Measurements from ENCODE around the gene KAZN. TPM values are rescaled to one million over a fixed set of nuclear protein-coding genes. Genes with fewer than 3 reads are reported as not detected.

KAZN gene
- total RNA-seq, 2 donors from 2014 or later, result 3.4 to 12.2 TPM

DNA sequence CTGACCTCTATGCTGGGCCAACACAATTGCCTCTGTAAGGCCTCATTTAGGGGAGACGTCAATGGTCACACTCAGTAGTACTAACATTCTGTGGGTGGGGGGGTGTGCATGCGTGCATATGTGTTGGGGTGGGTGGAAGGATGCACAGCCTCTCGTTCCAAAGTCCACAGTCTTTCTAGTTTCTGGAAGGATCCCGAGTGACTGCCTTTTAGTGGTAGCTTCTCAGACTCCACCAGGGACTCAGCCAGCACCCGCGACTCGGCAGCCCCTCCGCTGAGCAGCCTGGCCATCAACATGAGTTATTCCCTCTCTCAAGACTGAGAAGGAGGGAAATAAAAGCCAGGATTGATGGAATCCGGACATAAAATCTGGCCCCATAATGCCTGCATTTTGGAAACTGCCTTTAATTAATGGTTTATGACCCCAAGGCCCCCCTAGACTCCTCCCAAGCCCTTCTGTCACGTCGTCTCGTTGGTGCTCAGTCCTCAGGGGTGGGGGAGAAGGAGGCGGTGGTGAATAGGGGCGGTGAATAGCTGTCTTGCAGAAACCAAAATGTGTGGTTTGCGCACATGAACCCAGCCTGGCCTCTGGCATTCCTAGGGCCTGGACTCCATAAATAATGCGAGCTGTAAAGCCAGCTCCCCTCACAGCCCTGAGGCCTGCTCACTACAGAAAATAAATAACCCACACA lies 489.9 kb downstream of the KAZN start:
- intact Hi-C loops (cut with DNase I), result no loop called here
- H3K9me3 ChIP-seq, result no peaks in the 10 kb centered on the region
- no peak overlapping the region for H3K4me3 ChIP-seq
- peaks cover 19% of the 10 kb centered on the region for H3K4me1 ChIP-seq
- ATAC-seq (no peak), DNase-seq (peak in 1 of 4 donors; percentile 10)
- no peak for TF ChIP-seq POLR2A (IDR thresholded peaks at IDR 0.05)
- TF ChIP-seq, protein P1, sequence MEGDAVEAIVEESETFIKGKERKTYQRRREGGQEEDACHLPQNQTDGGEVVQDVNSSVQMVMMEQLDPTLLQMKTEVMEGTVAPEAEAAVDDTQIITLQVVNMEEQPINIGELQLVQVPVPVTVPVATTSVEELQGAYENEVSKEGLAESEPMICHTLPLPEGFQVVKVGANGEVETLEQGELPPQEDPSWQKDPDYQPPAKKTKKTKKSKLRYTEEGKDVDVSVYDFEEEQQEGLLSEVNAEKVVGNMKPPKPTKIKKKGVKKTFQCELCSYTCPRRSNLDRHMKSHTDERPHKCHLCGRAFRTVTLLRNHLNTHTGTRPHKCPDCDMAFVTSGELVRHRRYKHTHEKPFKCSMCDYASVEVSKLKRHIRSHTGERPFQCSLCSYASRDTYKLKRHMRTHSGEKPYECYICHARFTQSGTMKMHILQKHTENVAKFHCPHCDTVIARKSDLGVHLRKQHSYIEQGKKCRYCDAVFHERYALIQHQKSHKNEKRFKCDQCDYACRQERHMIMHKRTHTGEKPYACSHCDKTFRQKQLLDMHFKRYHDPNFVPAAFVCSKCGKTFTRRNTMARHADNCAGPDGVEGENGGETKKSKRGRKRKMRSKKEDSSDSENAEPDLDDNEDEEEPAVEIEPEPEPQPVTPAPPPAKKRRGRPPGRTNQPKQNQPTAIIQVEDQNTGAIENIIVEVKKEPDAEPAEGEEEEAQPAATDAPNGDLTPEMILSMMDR (IDR thresholded peaks at IDR 0.05), result no peak
- peak overlapping the region; percentile 32 to 84 (median 67) for H3K27ac ChIP-seq
- no peaks in the 10 kb centered on the region for H3K27me3 ChIP-seq
- 74% methylated on average over 15 to 16 of the region's 16 CpGs for WGBS, 2 donors
- no peaks in the 10 kb centered on the region for H3K36me3 ChIP-seq (replicated peaks in 1 of 2; ENCODE audit: insufficient read depth in 1 of 2, low read depth in 2 of 2)

DNA sequence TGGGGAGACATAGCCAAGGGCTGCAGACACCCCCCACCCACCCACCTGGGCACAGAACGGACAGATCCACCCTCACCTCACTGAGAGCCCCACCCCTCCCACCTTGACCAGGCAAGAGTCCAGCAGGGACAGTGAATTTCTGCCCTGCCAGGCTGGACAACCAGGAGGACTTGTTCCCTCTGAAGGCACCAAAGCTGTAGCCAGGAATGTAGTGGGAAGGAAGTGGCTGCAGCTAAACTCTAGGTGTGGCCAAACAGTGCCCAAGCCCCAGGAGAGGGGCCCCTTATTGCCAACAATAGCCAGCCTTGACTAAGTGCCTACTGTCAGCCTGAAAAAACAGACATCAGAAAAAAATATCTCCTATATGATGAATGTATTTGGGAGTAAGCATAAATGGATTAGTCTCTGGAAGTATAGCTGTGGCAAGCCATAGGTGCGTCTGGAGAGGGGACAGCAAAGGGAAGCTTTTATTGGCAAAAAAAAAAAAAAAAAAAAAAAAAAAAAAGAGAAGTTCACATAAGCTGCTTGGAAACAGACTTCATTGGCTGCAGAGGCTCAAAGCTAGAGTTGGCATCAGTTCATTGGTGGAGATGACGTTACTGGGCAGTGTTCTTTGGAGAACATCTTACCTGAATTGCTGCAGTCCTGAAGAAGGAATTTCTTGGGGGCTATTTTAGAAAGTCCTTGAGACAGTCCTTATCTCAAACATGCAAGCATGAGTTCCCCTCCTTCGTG lies 490.9 kb downstream of the KAZN start:
- DNase-seq, result peak in 2 of 4 donors; percentile 32 to 39
- intact Hi-C loops (cut with DNase I), result no loop called here
- peak; percentile 41 for ATAC-seq
- TF ChIP-seq POLR2A (IDR thresholded peaks at IDR 0.05), result no peak
- TF ChIP-seq, protein P1 (IDR thresholded peaks at IDR 0.05), result no peak
- WGBS, 2 donors, result 27 to 31% methylated on average over 4 of the region's 4 CpGs
- Histone ChIP-seq H3K4me1 (peaks cover 19% of the 10 kb centered on the region), H3K9me3 (no peaks in the 10 kb centered on the region), H3K36me3 (replicated peaks in 1 of 2; ENCODE audit: insufficient read depth in 1 of 2, low read depth in 2 of 2) (no peaks in the 10 kb centered on the region), H3K4me3 (no peak overlapping the region), H3K27ac (peak overlapping the region; percentile 32 to 84 (median 67)), H3K27me3 (no peaks in the 10 kb centered on the region)

DNA sequence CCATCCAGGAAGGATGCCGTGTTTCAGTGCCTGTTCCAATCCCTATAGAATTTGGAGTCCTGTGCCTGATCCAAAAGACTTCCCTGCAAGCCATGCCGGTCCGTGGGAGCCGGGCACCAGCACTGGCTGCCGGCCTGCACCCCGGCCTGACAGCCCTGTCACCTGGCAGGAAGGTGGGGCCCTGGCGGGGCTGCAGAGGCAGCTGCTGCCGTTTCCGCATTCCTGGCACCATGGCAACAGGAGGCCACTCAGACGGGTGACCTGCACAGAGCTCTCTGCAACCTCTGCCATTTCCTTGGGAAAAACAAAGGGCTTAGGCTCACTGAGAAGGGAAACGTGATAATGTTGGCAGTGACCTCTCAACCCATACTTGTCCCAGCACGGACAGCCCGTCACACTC lies 491.9 kb downstream of the KAZN start:
- Histone ChIP-seq H3K9me3 (no peaks in the 10 kb centered on the region), H3K27ac (peak overlapping the region; percentile 39 to 84 (median 67)), H3K36me3 (replicated peaks in 1 of 2; ENCODE audit: insufficient read depth in 1 of 2, low read depth in 2 of 2) (no peaks in the 10 kb centered on the region), H3K4me3 (no peak overlapping the region), H3K27me3 (no peaks in the 10 kb centered on the region), H3K4me1 (peaks cover 19% of the 10 kb centered on the region)
- DNase-seq, result peak; percentile 92 to 96 (median 96)
- peak; percentile 99 for ATAC-seq
- TF ChIP-seq, protein P1 (IDR thresholded peaks at IDR 0.05), result no peak
- peak in 2 of 3 donors; percentile 46 to 55 for TF ChIP-seq POLR2A (IDR thresholded peaks at IDR 0.05)
- 7 to 11% methylated on average over 3 to 13 of the region's 13 CpGs for WGBS, 2 donors
- intact Hi-C loops (cut with DNase I), result no loop called here

DNA sequence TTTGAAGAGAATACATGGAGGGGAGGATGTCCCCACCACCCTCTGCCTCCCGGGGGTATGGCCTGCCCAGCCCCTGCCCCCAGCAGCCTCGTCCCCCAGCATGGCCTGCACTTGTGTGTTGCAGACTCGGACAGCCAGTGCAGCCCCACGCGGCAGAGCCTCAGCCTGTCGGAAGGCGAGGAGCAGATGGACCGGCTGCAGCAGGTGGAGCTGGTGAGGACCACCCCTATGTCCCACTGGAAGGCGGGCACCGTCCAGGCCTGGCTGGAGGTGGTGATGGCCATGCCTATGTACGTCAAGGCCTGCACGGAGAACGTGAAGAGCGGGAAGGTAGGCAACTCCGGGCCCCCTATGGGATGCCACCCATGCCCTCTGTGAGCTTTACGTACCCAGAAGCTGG lies 495.6 kb downstream of the KAZN start:
- H3K4me1 ChIP-seq, result peaks cover 18% of the 10 kb centered on the region
- no peaks in the 10 kb centered on the region for H3K27me3 ChIP-seq
- DNase-seq (no peak), ATAC-seq (no peak)
- H3K9me3 ChIP-seq, result no peaks in the 10 kb centered on the region
- WGBS, 2 donors, result 85 to 93% methylated on average over 16 of the region's 16 CpGs
- no peak for TF ChIP-seq POLR2A (IDR thresholded peaks at IDR 0.05)
- TF ChIP-seq, protein P1 (IDR thresholded peaks at IDR 0.05), result no peak
- H3K27ac ChIP-seq, result no peak overlapping the region
- intact Hi-C loops (cut with DNase I), result no loop called here
- H3K4me3 ChIP-seq, result no peak overlapping the region
- no peaks in the 10 kb centered on the region for H3K36me3 ChIP-seq (replicated peaks in 1 of 2; ENCODE audit: insufficient read depth in 1 of 2, low read depth in 2 of 2)

Measured in body of pancreas (tissue), 4 donors.